Kidney glomerular epithelial cell (primary cell): Measurements from ENCODE around the gene LIPE.
"Not testable (repeated sequence)": the region's sequence is repeated elsewhere in the genome, so short reads cannot be mapped to it uniquely, and the experiment has no call there.

Experiments
- DNase-seq: peaks from one replicate; lab custom pipeline; 2025; lab: John Stamatoyannopoulos, UW

Gene LIPE, protein sequence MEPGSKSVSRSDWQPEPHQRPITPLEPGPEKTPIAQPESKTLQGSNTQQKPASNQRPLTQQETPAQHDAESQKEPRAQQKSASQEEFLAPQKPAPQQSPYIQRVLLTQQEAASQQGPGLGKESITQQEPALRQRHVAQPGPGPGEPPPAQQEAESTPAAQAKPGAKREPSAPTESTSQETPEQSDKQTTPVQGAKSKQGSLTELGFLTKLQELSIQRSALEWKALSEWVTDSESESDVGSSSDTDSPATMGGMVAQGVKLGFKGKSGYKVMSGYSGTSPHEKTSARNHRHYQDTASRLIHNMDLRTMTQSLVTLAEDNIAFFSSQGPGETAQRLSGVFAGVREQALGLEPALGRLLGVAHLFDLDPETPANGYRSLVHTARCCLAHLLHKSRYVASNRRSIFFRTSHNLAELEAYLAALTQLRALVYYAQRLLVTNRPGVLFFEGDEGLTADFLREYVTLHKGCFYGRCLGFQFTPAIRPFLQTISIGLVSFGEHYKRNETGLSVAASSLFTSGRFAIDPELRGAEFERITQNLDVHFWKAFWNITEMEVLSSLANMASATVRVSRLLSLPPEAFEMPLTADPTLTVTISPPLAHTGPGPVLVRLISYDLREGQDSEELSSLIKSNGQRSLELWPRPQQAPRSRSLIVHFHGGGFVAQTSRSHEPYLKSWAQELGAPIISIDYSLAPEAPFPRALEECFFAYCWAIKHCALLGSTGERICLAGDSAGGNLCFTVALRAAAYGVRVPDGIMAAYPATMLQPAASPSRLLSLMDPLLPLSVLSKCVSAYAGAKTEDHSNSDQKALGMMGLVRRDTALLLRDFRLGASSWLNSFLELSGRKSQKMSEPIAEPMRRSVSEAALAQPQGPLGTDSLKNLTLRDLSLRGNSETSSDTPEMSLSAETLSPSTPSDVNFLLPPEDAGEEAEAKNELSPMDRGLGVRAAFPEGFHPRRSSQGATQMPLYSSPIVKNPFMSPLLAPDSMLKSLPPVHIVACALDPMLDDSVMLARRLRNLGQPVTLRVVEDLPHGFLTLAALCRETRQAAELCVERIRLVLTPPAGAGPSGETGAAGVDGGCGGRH

DNA sequence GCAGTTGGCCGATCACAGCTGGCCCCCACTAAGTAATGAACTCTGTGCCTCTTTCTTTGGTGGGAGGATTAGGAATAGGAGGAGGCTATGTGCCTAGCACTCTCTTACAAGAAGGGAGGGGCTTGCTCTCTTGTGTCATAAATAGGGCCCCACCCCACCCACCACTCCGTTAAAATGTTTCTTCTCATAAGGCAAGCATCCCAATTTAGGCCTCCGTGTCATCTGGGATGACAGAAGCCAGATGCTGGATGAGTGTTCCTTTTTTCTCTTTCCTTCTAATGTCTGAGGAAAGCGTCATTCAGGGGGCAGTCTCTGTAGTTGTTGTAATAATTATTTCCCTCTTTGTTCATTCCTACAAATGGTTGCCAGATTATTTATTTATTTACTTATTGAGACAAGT lies at the start of gene LIPE:
Gene LIPE (minus strand): TSS at position 76 of the 400 bp plus-strand sequence. CDS start 239 bp downstream, outside the sequence.
- no peak for DNase-seq

GRCh38 chr19:42475366-42475765 lies 48.2 kb upstream of the LIPE start:
- no peak for DNase-seq

DNA sequence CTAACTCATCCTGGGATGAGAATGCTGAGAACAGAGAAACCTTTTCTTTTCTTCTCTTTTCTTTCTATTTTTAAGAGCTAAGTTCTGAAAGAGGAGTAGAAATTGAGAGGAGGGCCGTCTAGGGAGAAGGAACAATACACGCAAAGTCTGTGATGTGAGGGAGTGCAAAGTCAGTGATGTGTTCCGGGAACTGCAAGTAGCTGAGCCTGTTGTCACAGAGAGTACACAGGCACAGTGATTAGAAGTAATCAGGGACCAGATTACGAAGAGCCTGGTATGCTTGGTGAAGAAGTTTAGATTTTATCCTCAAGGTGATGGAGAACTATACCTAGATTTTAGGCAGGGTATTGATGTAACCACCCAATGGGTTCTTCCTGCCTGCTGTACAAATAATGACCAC lies 47.6 kb upstream of the LIPE start:
- DNase-seq = no peak

- DNase-seq = no peak
Measured at GRCh38 chr19:42473686-42474085, 46.5 kb upstream of the LIPE start.

DNA sequence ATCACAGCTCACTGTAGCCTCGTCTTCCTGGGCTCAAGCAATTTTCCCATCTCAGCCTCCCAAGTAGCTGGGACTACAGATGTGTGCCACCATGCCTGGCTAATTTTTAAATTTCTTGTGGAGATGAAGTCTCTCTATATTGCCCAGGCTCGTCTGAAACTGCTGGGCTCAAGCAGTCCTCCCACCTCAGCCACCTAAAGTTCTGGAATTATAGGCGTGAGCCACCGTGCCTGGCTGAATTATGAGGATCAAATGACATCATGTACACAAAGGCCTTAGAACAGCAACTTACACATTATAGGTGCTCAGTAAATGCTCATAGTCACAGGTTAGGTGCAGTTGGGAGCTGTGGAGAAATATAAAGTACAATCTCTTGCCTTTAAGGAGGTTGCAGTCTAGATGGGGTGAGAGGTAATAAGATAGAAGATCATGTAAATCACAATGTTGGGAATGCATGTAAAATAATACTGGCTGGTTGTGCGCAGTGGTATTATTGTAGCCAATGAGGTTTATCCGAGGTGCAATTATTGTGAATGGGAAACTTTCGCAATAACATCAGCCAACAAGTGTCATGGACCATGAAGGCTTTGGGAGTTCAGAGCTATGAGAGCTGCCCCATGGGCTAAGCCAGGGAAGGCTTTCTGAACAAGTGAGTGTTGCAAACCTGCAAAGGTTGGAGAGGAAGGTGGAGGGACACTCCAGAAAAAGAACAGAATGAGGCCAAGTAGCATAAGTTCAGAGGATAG lies 45.4 kb upstream of the LIPE start:
- DNase-seq = no peak

DNA sequence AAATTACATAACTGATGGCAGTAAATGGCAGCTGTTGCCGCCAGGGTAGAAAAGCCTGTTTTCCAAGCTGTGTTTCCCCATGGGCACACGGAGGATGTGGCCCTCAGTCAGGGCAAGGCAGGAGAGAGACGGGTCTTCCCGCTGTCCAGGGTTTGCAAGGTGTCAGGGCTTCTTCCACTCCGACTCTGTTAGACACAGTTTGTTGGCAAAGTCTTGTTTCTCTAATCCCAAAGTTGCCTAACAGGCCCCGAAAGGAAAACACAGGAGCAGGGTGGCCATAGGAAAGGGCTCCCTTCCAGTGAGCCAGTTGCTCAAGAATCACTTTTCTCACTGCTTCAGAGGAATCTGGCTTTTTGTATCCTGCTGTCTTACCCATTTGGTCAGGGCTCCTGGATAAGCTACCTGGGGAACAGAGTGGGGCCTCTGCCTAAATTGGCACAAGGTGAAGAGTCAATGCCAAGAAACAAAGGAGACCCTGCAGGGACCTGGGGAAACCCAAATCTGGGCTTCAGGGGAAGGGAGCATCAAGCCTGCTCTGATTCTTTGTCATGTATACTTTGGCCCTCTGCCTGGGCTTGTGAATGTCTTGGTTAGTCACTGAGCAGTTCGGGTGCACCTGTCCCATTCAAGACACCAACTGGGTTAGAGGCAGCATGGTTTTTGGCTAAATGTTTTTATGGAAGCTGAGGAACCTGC lies 44.5 kb upstream of the LIPE start:
- DNase-seq = no peak

DNA sequence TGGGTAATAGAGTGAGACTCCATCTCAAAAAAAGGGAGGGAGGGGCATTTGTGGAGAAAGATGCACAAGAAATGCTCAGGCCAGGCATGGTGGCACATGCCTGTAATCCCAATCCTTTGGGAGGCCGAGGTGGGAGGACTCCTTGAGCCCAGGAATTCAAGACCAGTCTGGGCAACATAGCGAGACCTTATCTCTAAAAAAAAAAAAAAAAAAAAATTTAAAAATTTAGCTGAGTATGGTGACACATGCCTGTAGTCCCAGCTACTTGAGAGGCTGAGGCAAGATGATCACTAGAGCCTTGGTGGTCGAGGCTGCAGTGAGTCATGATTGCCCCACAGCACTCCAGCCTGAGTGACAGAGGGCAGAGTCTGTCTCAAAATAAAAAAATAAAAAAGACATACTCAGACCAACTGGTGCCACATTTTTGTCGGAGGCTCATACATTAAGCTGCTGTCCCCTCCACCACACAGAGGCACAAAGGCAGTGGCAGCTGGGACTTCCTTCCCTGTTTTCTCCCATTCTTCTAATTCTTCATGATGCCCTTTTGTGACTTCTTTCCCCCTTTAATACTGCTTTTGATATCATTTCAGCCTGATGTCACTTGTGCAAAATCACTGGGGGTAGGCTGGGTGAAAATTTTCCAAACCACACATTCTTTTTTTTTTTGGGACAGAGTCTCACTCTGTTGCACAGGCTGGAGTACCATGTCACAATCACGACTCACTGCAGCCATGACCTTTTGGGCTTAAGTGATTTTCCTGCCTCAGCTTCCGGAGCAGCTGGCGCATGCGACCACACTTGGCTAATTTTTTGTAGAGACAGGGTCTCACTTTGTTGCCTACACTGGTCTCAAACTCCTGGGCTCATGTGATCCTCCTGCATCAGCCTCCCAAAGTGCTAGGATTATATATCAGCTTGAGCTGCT lies 42.4 kb upstream of the LIPE start:
- DNase-seq = no peak

- DNase-seq = no peak
Measured at GRCh38 chr19:42468273-42468796, 41.1 kb upstream of the LIPE start.

DNA sequence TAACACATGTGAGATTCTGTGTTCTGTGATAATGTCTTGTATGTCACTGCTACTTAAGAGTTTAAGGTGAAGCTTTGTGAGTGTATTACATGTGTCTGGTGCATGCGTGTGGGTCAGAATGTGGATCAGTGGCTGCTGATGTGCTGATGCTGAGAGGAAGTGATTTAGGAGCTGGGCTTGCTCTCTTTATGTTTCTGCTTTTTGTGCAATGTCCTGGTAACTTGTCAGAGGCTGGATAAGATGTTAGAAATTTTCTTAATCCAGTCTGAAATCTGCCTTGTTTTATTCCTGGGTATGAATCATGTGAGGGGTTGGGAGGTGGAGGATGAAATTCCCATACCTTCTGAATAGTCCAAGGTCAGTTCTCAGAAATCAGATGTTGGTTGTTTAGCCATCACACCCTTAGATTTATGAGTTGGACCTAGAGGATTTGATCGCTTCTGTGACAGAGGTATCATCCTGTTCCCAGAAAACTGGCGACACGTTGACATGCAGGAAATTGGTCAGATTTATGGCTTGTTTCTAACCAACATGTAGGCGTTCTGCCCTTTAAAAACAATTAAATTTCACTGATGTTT lies 40.1 kb upstream of the LIPE start:
- DNase-seq = no peak

DNA sequence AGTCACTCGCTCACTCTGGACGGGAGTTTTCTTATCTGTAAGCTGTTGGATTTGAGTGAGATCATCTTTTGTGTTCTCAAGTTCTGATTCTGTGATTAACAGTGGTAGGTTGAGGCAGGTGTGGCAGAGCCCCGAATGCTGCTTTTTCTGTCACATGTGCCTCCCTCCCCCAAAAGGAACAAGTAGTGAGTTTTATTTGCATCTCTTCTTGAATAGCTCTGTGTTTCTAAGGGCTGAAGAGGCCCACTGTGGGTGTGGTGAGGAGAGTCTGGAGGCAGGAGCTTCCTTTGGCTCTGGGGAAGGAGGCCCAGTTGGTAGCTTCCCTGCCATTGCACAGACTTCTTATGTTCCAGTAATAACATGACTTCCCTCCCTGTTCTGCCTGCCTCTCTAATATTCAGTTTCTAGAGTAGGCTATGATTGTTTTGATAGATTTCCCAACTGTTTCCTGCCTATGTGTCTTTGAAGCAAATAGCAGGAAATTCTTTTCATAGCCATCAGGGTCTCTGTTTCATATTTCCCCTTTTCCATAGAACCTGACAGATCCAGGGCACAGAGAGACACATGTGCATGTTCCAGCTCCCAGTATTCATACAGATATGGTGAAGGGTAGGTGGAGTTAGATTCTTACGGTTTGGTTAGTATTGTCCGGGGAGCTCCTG lies 39.5 kb upstream of the LIPE start:
- no peak for DNase-seq

GRCh38 chr19:42465827-42466280 lies 38.7 kb upstream of the LIPE start:
- no peak for DNase-seq

DNA sequence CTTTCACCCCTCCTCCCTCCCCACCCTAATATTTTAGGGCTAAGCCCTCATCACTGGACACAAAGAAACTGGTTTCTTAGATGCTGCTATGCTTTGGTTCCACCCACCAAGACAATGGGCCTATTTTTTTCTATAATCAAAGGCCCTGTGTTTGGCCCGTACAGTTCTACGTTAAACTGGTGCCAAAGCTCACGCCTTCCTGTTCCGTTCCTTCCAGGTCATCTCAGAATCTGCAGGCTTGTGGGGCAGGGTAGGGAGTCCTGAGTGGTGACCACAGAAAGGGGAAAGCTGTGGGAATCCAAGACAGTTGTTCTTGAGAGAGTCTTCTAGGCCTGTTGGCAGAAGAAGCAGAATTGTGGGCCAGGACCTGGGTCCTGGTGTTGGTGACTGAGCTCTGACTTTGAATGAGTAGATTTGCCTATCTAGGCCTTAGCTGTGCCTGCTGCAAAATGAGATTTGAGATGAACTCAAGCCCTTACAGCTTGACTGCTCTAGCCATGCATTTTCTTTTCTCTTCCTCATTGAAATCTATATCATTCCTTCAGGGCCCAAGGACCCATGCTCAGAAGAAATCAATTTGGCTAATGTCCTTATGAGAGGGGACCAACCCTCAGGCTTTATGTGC lies 34.6 kb upstream of the LIPE start:
- no peak for DNase-seq

- not testable (repeated sequence) for DNase-seq
Measured at GRCh38 chr19:42461231-42461630, 34.0 kb upstream of the LIPE start.

GRCh38 chr19:42459926-42460325 lies 32.7 kb upstream of the LIPE start:
- no peak for DNase-seq

- peak; percentile 40 for DNase-seq
Measured at GRCh38 chr19:42455621-42456081, 28.5 kb upstream of the LIPE start.

DNA sequence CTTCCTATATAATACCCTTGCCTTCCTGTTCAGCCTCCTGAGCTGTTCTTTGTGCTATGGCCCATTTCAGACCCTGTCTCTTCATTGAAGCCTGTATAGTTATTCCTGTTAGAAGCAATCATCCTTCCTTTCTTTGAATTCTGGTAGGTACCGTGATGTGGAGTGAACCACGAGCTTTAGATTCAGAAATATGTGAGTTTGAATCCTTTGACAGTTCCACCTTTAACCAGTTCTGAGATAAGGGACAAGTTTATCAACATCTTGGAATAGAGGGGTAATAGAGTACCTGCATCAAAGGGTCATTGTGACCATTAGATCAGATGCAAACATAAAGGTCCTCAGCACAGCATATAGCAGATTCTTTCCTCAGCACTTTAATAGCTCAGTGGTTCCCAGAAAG lies 27.9 kb upstream of the LIPE start:
- no peak for DNase-seq

DNA sequence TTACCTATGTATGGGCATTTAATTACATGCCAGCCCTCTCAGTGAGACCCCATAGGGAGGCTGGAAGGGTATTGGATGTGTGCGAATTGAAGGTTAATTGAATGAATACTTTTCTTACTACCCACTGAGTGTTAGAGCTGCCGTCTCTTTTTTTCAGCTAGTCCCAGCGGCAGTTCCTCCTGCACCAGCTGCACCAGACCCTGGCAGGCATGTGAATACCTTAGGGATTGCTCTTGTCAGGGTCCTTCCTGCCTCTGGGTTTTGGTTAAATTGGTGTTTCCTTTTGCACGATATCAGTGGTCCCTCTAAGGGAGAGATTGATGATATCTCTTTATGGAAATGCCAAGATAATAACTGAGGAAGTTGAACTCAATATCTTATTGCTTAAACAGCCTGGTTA lies 25.4 kb upstream of the LIPE start:
- no peak for DNase-seq

- DNase-seq = peak; percentile 86
Measured at GRCh38 chr19:42450314-42450934, 23.2 kb upstream of the LIPE start.
